GM19238 (cell line): ENCODE results near the gene ACAA1.
"Not testable (repeated sequence)": the region's sequence is repeated elsewhere in the genome, so short reads cannot be mapped to it uniquely, and the experiment has no call there.

Experiments used
- DNase-seq: peaks from one replicate; pipeline ENCODE4 v3.0.0; 2011; ENCODE audit warnings: low spot score; ENCODE audit not compliant: insufficient read length

ACAA1 gene

GRCh38 chr3:38136393-38136776 is 542 bp downstream of the ACAA1 start:
- DNase-seq = no peak

DNA sequence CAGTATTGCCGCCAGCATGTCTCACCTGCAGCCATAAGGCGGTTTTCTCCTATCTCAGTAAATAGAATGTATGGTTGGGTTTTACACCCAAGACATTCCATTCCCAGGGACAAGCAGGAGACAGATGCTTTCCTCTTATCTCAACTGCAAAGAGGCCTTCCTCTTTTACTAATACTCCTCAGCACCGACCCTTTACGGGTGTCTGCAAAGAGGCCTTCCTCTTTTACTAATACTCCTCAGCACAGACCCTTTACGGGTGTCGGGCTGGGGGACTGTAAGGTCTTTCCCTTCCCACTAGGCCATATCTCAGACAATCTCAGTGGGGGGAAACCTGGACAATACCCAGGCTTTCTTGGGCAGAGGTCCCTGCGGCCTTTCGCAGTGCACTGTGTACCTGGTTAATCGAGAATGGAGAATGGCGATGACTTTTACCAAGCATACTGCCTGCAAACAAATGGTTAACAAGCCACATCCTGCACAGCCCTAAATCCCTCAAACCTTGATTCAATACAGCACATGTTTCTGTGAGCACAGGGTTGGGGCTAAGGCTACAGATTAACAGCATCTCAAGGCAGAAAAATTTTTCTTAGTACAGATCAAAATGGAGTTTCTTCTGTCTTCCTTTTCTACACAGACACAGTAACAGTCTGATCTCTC is 1.2 kb downstream of the ACAA1 start:
- DNase-seq = not testable (repeated sequence)

DNA sequence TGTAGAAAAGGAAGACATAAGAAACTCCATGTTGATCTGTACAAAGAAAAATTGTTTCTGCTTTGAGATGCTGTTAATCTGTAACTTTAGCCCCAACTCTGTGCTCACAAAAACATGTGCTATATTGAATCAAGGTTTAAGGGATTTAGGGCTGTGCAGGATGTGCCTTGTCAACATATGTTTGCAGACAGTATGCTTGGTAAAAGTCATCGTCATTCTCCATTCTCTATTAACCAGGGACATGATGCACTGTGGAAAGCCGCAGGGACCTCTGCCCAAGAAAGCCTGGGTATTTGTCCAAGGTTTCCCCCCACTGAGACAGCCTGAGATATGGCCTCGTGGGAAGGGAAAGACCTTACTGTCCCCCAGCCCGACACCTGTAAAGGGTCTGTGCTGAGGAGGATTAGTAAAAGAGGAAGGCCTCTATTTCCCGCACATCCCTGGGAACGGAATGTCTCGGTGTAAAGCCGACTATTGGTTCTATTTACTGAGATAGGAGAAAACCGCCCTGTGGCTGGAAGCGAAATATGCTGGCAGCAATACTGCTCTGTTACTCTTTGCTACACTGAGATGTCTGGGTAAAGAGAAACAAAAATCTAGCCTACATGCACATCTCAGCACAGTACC is 2.3 kb downstream of the ACAA1 start:
- not testable (repeated sequence) for DNase-seq

GRCh38 chr3:38133557-38134405 is 3.1 kb downstream of the ACAA1 start:
- DNase-seq = no peak

DNA sequence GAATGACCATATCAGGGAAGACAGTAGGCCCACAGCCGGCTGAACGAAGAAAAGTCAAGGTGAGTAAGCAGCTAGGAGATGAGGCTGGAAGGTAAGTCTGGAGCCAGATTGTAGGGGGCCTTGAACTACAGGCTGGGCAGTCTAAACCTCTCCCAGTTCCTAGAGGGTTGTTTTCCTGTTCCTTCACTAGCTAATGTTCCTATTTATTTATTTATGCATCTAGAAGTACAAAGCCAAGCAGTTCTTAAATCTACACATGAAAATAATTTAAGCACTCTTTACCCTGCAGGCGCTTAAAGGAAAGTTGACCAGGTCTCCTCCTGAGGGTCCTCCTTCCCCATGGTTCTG is 3.7 kb downstream of the ACAA1 start:
- no peak for DNase-seq

DNA sequence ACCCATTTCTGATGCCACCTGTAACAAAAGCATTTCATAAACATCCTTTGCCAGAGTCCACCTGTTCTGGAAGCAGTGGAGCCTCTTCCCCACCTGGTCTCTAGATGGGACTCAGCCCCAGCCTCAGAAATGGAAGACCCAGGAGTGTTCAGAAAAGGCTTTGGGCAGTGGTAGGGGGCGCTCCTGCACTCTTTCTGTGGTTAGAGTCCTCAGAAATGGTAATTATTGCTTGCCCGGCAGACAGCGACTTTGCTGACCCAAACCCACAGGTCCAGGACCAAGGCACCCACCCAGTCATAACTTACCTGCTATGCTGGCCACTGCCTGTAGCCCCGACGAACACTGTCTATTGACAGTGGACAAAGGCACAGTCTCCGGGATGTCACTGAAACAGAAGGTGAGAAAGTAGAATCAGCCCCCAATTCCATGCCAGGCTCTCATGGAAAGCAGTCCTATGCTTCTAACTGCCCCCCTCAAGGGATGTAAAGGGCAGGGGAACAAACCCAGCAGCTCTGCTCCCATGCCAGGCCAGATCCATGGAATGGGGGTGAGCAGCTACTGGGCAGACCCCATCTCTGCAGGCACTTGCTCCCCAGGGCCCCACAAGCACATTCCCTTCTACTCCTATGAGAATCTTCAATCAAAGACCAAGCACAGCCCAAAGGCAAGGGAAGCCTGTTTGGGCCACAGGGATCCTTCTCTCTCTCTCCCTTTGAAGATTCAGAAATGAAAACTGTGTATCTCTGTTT is 5.1 kb downstream of the ACAA1 start:
- DNase-seq = no peak

GRCh38 chr3:38130631-38131065 is 6.3 kb downstream of the ACAA1 start:
- DNase-seq = no peak

- no peak for DNase-seq
Measured at GRCh38 chr3:38129058-38129457, 7.9 kb downstream of the ACAA1 start.

GRCh38 chr3:38128303-38128655 is 8.6 kb downstream of the ACAA1 start:
- DNase-seq = no peak

- no peak for DNase-seq
Measured at GRCh38 chr3:38127611-38128302, 9.2 kb downstream of the ACAA1 start.

- DNase-seq = no peak
Measured at GRCh38 chr3:38126121-38126892, 10.6 kb downstream of the ACAA1 start.

GRCh38 chr3:38125305-38126120 is 11.4 kb downstream of the ACAA1 start:
- DNase-seq = no peak

DNA sequence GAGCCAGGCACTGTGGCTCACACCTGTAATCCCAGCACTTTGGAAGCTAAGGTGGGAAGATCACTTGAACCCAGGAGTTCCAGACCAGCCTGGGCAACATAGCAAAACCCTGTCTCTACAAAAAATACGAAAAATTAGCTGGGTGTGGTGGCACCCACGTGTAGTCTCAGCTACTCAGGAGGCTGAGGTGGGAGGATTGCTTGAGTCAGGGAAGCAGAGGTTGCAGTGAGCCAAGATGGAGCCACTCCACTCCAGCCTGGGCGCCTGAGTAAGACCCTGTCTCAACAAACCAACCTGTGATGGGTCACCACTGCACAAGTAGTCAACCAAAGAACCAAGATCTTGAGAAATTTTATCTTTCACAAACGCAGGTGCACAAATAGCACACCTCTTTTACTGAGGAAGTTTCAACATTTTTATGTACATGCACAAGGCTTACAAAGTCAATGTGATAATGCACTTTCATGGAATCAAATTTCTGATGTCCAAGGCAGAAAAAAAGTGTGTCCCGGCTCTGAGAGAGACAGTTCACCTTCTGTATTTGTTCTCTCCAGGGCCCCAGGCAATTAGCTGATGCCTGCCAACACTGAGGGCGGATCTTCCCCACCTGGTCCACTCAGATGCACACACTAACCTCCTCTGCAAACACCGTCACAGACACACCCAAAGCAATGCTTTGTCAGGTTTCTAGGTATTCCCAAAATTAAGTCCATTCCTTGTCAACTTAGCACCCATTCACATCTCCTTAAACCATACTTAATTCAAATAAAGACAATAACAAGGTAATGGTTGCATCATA is 12.4 kb downstream of the ACAA1 start:
- DNase-seq = no peak

- DNase-seq = no peak
Measured at GRCh38 chr3:38122712-38123290, 14.1 kb downstream of the ACAA1 start.

DNA sequence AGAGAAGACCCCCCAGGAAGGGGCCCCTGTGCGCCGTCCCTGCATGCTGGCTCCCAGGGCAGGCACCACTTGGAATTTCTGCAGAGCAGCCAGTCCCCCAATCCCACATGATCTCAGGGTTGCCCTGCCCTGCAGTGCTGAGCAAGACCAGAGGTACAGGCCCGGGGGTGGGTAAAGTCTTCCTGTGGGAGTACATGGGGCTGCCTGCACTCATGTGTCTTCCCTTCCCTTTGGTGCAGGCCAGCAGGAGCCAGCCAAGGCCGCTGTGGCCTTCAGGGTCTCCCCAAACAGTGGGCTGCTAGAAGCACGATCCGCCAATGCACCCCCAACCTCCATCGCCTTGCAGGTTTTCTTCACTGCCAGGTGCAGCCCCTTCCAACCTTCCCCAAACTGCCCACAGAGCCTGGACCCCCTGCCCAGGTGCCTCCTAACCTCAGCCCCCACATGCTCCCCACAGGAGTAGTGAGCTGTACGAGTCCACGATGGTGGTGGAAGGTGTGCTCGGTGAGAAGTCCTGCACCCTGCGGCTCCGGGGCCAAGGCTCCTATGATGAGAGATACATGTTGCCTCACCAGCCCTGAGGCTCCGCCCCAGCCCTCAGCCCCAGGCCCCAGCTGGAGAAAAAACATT is 15.0 kb downstream of the ACAA1 start:
- DNase-seq = no peak

GRCh38 chr3:38121451-38121831 is 15.5 kb downstream of the ACAA1 start:
- no peak for DNase-seq

GRCh38 chr3:38120693-38121450 is 16.1 kb downstream of the ACAA1 start:
- no peak for DNase-seq
